GM23248 (cell line): ENCODE data around the gene STK17B.

Source experiments
- EZH2 ChIP-seq: fragments of 200-600 bp; sonication (generic); IDR thresholded peaks from 2 replicates; pipeline ENCODE4 v1.6.1; 2018; ENCODE audit warnings: antibody characterized with exemption, mild to moderate bottlenecking; ENCODE audit not compliant: insufficient read depth, poor library complexity, severe bottlenecking
- EZH2phosphoT487 ChIP-seq: fragments of 200-600 bp; sonication (generic); IDR thresholded peaks from 2 replicates; pipeline ENCODE4 v1.6.1; 2018; ENCODE audit warnings: antibody characterized with exemption, moderate library complexity, mild to moderate bottlenecking, low read depth; ENCODE audit not compliant: insufficient read depth

- TF ChIP-seq EZH2phosphoT487 = no peak
- no peak for TF ChIP-seq EZH2
Observed at GRCh38 chr2:196148736-196149135, 22.6 kb downstream of the STK17B start.
